CD4-positive, CD25-positive, alpha-beta regulatory T cell (primary cell): ENCODE results near the gene CNPY4. TPM values are rescaled to one million over a fixed set of nuclear protein-coding genes. Genes with fewer than 3 reads are reported as not detected.
A peak's percentile ranks its signal among the peaks of the same experiment; 100 is the strongest.
"Not testable (repeated sequence)": the region's sequence is repeated elsewhere in the genome, so short reads cannot be mapped to it uniquely, and the experiment has no call there.

Experiments used
- ATAC-seq, 2 donors: fragments of 150-1000 bp; cut with Tn5 transposase; one replicate each; pipeline ENCODE4 v1.10.0; 2021; ENCODE audit warnings: low read depth in 2 of 2, moderate number of reproducible peaks in 2 of 2, moderate library complexity in 1 of 2
- DNase-seq, 3 donors: peaks; one replicate each; pipeline versions ENCODE4 v3.0.0 to v3.0.0-alpha.2; 2012 to 2022; ENCODE audit warnings: mixed read lengths in 1 of 3
- H3K27ac ChIP-seq: one replicate; pipeline ENCODE4 v1.7.0; 2013; ENCODE audit warnings: mild to moderate bottlenecking, low read length; ENCODE audit not compliant: insufficient read depth, poor library complexity, severe bottlenecking
- H3K27me3 ChIP-seq: one replicate; pipeline ENCODE4 v1.7.0; 2013; ENCODE audit warnings: low read length; ENCODE audit not compliant: control insufficient read depth, insufficient read depth
- H3K36me3 ChIP-seq: one replicate; pipeline ENCODE4 v1.7.0; 2013; ENCODE audit warnings: mild to moderate bottlenecking, low read length, moderate library complexity; ENCODE audit not compliant: control insufficient read depth, insufficient read depth
- H3K4me1 ChIP-seq: 2 replicates; pipeline ENCODE4 v1.7.0; 2013; ENCODE audit warnings: mild to moderate bottlenecking, low read length; ENCODE audit not compliant: insufficient read depth, control insufficient read depth, poor library complexity, severe bottlenecking
- H3K4me3 ChIP-seq: one replicate; pipeline ENCODE4 v1.7.0; 2013; ENCODE audit warnings: low read depth, mild to moderate bottlenecking, low read length, moderate library complexity
- H3K9me3 ChIP-seq, 2 experiments: 1 replicate in 1 of 2; 2 replicates in 1 of 2; pipeline ENCODE4 v1.7.0; 2013; ENCODE audit warnings: low read length in 2 of 2, mild to moderate bottlenecking in 1 of 2, moderate library complexity in 1 of 2; ENCODE audit not compliant: control insufficient read depth in 2 of 2
- H3K27ac Mint-ChIP-seq, 3 donors: one replicate each; pipeline ENCODE4 v1.8.0; 2020 to 2022; ENCODE audit warnings: mild to moderate bottlenecking in 3 of 3, mixed read lengths in 3 of 3, moderate library complexity in 2 of 3
- H3K27me3 Mint-ChIP-seq: one replicate; pipeline ENCODE4 v1.8.0; 2022; ENCODE audit warnings: mild to moderate bottlenecking, mixed read lengths
- H3K36me3 Mint-ChIP-seq: one replicate; pipeline ENCODE4 v1.8.0; 2020; ENCODE audit warnings: mixed read lengths
- H3K4me1 Mint-ChIP-seq, 4 donors: one replicate each; pipeline ENCODE4 v1.8.0; 2020 to 2022; ENCODE audit warnings: mixed read lengths in 4 of 4, mild to moderate bottlenecking in 1 of 4
- H3K4me3 Mint-ChIP-seq, 4 donors: one replicate each; pipeline ENCODE4 v1.8.0; 2020 to 2022; ENCODE audit warnings: mild to moderate bottlenecking in 4 of 4, mixed read lengths in 4 of 4, moderate library complexity in 3 of 4
- H3K9me3 Mint-ChIP-seq, 7 donors: one replicate each; pipeline ENCODE4 v1.8.0; 2020 to 2022; ENCODE audit warnings: mixed read lengths in 7 of 7, mild to moderate bottlenecking in 3 of 7, moderate library complexity in 2 of 7
- polyA plus RNA-seq, 4 donors: library from polyadenylated mRNA; unstranded; fragments of 300-500 nt; fragmentation: Illumina TruSeq; gene quantifications; one replicate each; pipeline ENCODE4 v1.2.3, GENCODE V29; 2021
- total RNA-seq: library from RNA; stranded (reverse); gene quantifications from one replicate; pipeline ENCODE4 v1.2.3, GENCODE V29; 2022

Gene CNPY4
- total and polyA plus RNA-seq, 5 donors from 2014 or later: 14.1 to 20.7 (median 19.8) TPM

- H3K4me1 Mint-ChIP-seq: peaks cover 0 to 26% (median 16%) of the 10 kb centered on the region in 4 donors
- H3K9me3 Mint-ChIP-seq: no peaks in the 10 kb centered on the region
- ATAC-seq (no peak), DNase-seq (peak; percentile 75 to 80 (median 75))
- no peaks in the 10 kb centered on the region for H3K36me3 Mint-ChIP-seq
- Histone ChIP-seq H3K36me3 (no peaks in the 10 kb centered on the region), H3K9me3 (no peaks in the 10 kb centered on the region), H3K4me1 (peaks cover 22% of the 10 kb centered on the region), H3K4me3 (no peak overlapping the region), H3K27me3 (no peaks in the 10 kb centered on the region), H3K27ac (no peak overlapping the region)
- peaks cover 8% of the 10 kb centered on the region for H3K27me3 Mint-ChIP-seq
- H3K4me3 Mint-ChIP-seq: peak overlapping the region in 3 of 4 donors; percentile 36 to 96 (median 68)
- H3K27ac Mint-ChIP-seq: no peak overlapping the region
These were observed 11.4 kb downstream of the CNPY4 start for GRCh38 chr7:100130608-100131453.

DNA sequence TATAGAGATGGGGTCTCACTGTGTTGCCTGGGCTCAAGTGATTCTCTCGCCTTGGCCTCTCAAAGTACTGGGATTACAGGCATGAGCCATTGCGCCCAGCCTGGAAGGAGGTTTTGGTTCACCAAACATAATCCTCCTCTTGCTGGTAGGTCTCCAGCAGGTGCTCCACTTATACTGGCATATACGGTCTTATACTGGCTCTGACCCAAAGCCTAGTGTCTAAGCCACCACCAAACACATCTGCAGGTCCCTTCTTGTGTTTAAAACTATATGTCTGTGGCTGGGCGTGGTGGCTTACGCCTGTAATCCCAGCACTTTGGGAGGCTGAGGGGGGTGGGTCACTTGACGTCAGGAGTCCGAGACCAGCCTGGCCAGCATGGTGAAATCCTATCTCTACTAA, 12.7 kb downstream of the CNPY4 start:
- H3K36me3 Mint-ChIP-seq: no peaks in the 10 kb centered on the region

GRCh38 chr7:100132697-100133151, 13.3 kb downstream of the CNPY4 start:
- Mint-ChIP-seq H3K9me3 (no peaks in the 10 kb centered on the region), H3K27me3 (peaks cover 8% of the 10 kb centered on the region), H3K4me1 (peaks cover 0 to 16% (median 11%) of the 10 kb centered on the region in 4 donors), H3K27ac (peak overlapping the region in 1 of 3 donors; percentile 54), H3K36me3 (no peaks in the 10 kb centered on the region), H3K4me3 (peak overlapping the region in 2 of 4 donors; percentile 22 to 43)
- peaks cover 14% of the 10 kb centered on the region for H3K4me1 ChIP-seq
- H3K4me3 ChIP-seq: no peak overlapping the region
- H3K27ac ChIP-seq: no peak overlapping the region
- no peaks in the 10 kb centered on the region for H3K9me3 ChIP-seq
- no peaks in the 10 kb centered on the region for H3K27me3 ChIP-seq
- ATAC-seq: peak; percentile 82 to 83
- DNase-seq: peak; percentile 39 to 75 (median 62)
- H3K36me3 ChIP-seq: no peaks in the 10 kb centered on the region

More for the DNA sequence above, 12.7 kb downstream of the CNPY4 start:
- peaks cover 16% of the 10 kb centered on the region for H3K4me1 ChIP-seq
- Mint-ChIP-seq H3K27me3 (peaks cover 8% of the 10 kb centered on the region), H3K4me1 (peaks cover 0 to 15% (median 11%) of the 10 kb centered on the region in 4 donors), H3K9me3 (no peaks in the 10 kb centered on the region), H3K4me3 (peak overlapping the region in 1 of 4 donors; percentile 22), H3K27ac (no peak overlapping the region)
- no peak overlapping the region for H3K4me3 ChIP-seq
- H3K9me3 ChIP-seq: no peaks in the 10 kb centered on the region
- DNase-seq (no peak), ATAC-seq (no peak)
- H3K27ac ChIP-seq: no peak overlapping the region
- H3K36me3 ChIP-seq: no peaks in the 10 kb centered on the region
- no peaks in the 10 kb centered on the region for H3K27me3 ChIP-seq

- peaks cover 2% of the 10 kb centered on the region for H3K27me3 Mint-ChIP-seq
- H3K36me3 Mint-ChIP-seq: no peaks in the 10 kb centered on the region
- peak in 1 of 3 donors; percentile 35 for DNase-seq
- Histone ChIP-seq H3K4me1 (peaks cover 3% of the 10 kb centered on the region), H3K9me3 (no peaks in the 10 kb centered on the region), H3K27ac (no peak overlapping the region), H3K36me3 (no peaks in the 10 kb centered on the region), H3K27me3 (peaks cover 2% of the 10 kb centered on the region), H3K4me3 (no peak overlapping the region)
- ATAC-seq: peak; percentile 37
- H3K27ac Mint-ChIP-seq: peak overlapping the region in 1 of 3 donors; percentile 32
- H3K4me3 Mint-ChIP-seq: peak overlapping the region in 2 of 4 donors; percentile 21 to 76
- no peaks in the 10 kb centered on the region for H3K9me3 Mint-ChIP-seq
- H3K4me1 Mint-ChIP-seq: peaks cover 0 to 8% (median 4%) of the 10 kb centered on the region in 4 donors
These were observed 18.7 kb downstream of the CNPY4 start for GRCh38 chr7:100137851-100138760.

GRCh38 chr7:100141555-100141949, 22.1 kb downstream of the CNPY4 start:
- no peak overlapping the region for H3K27ac ChIP-seq
- peaks cover 2% of the 10 kb centered on the region for H3K27me3 ChIP-seq
- Mint-ChIP-seq H3K36me3 (no peaks in the 10 kb centered on the region), H3K27me3 (peaks cover 4% of the 10 kb centered on the region), H3K4me1 (peaks cover 0 to 8% (median 4%) of the 10 kb centered on the region in 4 donors), H3K4me3 (no peak overlapping the region), H3K9me3 (no peaks in the 10 kb centered on the region), H3K27ac (no peak overlapping the region)
- ATAC-seq (no peak), DNase-seq (no peak)
- no peaks in the 10 kb centered on the region for H3K36me3 ChIP-seq
- no peak overlapping the region for H3K4me3 ChIP-seq
- no peaks in the 10 kb centered on the region for H3K9me3 ChIP-seq
- H3K4me1 ChIP-seq: peaks cover 3% of the 10 kb centered on the region

DNA sequence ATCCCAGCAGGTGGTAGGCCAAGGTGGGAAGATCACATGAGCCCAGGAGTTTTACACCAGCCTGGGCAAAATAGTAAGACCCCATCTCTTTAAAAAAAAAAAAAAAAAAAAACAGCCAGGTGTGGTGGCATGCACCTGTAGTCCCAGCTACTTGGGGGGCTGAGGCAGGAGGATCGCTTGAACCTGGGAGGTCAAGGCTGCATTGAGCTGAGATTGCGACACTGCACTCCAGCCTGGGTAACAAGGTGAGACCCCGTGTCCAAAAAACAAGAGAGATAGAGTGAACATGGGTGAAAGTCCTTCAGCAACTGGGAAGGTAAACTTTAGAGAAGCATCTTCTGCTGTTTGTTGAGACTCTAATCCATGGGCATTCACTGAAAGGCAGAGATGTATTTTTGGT, 23.0 kb downstream of the CNPY4 start:
- DNase-seq (no peak), ATAC-seq (no peak)
- Histone ChIP-seq H3K36me3 (no peaks in the 10 kb centered on the region), H3K4me3 (no peak overlapping the region), H3K27ac (no peak overlapping the region), H3K4me1 (peaks cover 3% of the 10 kb centered on the region), H3K27me3 (peaks cover 2% of the 10 kb centered on the region), H3K9me3 (no peaks in the 10 kb centered on the region)
- no peaks in the 10 kb centered on the region for H3K36me3 Mint-ChIP-seq
- no peak overlapping the region for H3K4me3 Mint-ChIP-seq
- peaks cover 4% of the 10 kb centered on the region for H3K27me3 Mint-ChIP-seq
- H3K27ac Mint-ChIP-seq: no peak overlapping the region
- H3K9me3 Mint-ChIP-seq: no peaks in the 10 kb centered on the region
- H3K4me1 Mint-ChIP-seq: peaks cover 0 to 8% (median 4%) of the 10 kb centered on the region in 4 donors

DNA sequence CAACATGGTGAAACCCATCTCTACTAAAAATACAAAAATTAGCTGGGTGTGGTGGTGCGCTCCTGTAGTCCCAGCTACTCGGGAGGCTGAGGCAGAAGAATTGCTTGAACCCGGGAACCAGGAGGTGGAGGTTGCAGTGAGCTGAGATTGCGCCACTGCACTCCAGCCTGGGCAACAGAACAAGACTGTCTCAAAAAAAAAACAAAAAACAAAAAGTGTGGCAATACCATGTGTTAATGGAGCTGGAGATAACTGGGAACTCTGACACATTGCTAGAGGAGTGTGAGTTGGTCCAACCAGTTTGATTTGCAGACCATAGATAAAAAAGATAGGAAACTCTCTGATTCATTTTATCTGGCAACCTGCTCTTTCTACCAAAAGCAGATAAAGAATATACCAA, 26.9 kb downstream of the CNPY4 start:
- not testable (repeated sequence) for H3K9me3 Mint-ChIP-seq, H3K27me3 ChIP-seq, ATAC-seq, H3K9me3 ChIP-seq, H3K36me3 Mint-ChIP-seq, H3K27me3 Mint-ChIP-seq, H3K36me3 ChIP-seq, H3K4me3 ChIP-seq, H3K27ac ChIP-seq, H3K27ac Mint-ChIP-seq, DNase-seq, H3K4me3 Mint-ChIP-seq
- peaks cover 7 to 27% (median 14%) of the 10 kb centered on the region in 4 donors for H3K4me1 Mint-ChIP-seq
- peaks cover 24% of the 10 kb centered on the region for H3K4me1 ChIP-seq
